HG02642 (cell line): ENCODE measurements around the gene CFAP126.
"Not testable (repeated sequence)": the region's sequence is repeated elsewhere in the genome, so short reads cannot be mapped to it uniquely, and the experiment has no call there.

Source experiments
- ATAC-seq: cut with Tn5 transposase; IDR thresholded peaks from one replicate; pipeline ENCODE4 v1.9.1; 2021; ENCODE audit warnings: mild to moderate bottlenecking; ENCODE audit not compliant: unreplicated experiment, poor library complexity

The CFAP126 gene

DNA sequence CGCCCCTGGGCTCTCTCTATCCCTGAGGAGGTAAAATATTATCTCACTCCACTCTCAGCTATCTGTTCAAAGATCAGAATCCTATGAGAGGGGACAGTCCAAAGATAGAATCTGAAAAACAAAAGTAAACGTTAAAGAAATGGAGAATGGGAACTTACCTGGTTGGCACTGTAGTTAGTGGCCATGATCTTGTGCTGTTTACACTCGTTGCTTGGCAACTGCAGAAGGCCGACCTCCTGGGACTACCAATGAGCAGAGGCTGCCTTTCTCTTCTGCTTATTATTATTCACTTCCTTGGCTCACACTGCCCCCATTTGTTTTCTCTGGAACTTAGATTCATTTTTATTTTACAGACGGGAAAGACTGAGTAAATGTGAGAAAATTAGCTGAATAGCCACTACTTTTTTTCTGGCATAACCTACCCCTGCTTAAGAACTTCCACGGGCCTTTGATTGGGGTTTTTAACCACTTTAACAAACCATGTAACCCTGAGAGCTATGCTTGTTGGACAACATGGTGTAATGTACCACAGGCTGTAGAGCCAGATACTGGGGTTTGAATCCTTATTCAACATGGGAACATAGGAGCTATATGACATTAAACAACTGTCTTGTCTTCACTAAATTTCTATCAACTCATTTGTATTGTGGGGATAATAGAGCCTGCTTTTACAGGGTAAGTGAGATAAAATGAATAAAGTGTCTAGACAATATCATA is at the start of gene CFAP126:
Gene CFAP126 (minus strand): TSS at position 193 of the 717 bp plus-strand sequence. CDS start 8 bp downstream, at position 185.
- peak; percentile 87 for ATAC-seq

GRCh38 chr1:161413050-161413449 is 45.4 kb upstream of the CFAP126 start:
- not testable (repeated sequence) for ATAC-seq

DNA sequence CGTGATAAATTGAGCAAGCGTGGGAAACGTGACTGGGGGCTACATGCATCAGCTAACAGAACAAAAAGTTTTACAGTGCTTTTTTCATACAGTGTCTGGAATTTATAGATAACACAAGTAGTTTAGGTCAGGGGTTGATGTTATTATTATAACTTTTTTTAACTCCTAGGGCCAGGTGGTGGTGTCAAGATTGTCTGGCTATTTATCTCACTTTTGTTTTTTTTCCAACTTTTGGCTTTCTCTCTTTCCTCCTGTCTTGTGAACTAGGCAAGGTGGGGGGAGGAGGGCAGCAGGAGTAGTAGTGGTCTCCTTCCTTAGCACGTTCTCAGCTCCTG is 42.9 kb upstream of the CFAP126 start:
- ATAC-seq, result not testable (repeated sequence)

DNA sequence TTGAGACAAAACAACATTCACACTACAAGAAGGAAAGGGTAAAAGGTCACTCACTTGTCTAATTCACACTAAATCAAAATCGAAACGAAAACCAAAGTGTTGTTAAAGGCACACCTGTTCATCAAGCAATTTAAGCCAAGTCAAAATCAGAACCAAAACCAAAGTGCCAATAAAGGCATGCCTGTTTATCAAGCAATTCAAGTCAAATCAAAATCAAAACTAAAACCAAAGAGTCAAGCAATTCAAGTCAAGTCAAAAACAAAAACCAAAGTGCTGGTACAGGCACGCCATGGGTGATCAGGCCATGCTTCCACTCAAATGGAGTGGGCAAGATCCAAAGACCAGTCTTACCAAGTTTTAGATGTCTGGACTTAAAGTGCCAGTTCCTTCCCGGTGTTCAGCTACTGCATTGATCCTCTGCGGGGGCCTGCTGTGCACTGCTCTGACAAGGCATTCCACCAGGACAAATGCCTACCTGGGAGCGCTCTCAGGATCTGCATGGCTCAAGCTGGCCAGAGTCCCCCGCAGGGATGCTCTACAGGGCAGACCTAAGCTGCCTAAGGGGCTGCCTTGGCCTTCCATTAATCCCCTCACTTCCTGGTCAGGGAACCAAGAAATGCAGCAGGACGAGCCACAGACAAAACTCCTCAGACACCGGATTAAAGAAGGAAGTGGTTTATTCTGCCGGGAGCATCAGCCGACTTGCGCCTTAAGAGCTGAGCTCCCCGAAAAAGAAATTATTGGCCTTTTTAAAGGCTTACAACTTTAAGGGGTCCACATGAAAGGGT is 42.4 kb upstream of the CFAP126 start:
- peak; percentile 45 for ATAC-seq

DNA sequence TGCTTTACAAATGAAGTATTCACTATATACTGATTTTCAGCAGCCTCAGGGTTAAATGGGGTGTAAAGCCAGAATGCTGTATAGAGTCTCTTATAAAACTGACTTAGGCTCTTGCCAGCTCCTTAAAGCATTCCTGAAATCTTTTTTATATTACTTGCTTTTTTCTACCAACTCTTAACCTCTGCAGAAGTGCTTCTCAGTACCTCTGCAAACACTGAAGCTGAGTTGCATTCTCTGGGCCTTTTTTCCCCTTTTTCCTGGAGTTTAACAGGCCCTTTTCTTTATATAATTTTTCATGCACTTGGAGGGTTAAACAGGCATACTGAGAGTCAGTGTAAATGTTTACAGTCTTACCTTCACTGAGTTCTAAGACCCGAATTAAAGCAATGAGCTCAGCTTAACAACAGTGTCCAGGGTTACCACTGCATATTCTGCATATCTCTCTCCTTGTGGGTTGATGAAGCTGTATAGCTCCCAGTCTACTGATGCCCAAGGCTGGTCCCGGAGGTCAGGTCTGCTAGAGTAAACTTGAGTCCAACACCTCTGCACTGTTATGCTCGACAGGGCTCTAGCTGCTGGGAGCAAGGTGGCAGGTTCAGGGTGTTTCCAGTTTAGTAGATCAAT is 40.9 kb upstream of the CFAP126 start:
- no peak for ATAC-seq

DNA sequence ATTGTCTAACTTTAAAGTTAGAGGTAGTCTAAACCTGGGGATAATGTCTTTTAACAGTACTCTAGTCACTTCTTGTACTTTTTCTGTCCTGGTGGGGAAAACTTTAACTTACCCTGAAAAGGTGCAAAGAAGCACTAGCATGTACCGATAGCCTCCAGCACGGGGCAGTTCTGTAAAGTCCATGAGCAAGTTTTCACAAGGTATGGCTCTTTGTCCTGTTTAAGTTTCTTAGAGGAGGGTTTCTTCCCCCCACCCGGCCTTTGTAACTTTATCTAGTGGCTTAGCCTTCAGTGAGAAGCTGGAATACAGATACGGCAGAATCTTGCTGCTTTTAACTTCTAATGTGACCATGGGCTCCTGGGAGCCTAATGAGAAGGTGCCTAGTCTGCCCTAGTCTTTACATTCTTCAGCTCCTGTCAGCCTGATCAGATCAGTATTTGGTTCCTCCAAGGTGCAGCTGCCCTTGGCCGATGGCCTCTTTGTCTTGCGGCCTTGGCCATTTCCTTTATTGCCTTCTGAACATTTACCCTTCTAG is 39.8 kb upstream of the CFAP126 start:
- ATAC-seq, result no peak

DNA sequence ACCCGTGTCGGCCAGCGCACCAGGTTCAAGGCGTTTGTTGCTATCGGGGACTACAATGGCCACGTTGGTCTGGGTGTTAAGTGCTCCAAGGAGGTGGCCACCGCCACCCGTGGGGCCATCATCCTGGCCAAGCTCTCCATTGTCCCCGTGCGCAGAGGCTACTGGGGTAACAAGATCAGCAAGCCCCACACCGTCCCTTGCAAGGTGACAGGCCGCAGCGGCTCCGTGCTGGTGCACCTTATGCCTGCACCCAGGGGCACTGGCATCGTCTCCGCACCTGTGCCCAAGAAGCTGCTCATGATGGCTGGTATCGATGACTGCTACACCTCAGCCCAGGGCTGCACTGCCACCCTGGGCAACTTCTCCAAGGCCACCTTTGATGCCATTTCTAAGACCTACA is 38.9 kb upstream of the CFAP126 start:
- not testable (repeated sequence) for ATAC-seq

DNA sequence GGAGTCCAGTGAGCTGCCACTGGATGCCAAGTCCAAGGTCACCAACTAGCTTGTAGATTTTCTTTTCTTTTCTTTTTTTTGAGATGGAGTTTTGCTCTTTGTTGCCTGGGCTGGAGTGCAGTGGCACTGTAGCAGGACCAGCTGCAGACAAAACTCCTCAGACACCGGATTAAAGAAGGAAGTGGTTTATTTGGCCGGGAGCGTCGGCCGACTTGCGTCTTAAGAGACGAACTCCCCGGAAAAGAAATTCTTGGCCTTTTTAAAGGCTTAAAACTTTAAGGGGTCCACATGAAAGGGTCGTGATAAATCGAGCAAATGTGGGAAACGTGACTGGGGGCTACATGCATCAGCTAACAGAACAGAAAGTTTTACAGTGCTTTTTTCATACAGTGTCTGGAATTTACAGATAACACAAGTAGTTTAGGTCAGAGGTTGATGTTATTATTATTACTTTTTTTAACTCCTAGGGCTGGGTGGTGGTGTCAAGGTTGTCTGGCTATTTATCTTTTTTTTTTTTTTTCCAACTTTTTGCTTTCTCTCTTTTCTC is 36.4 kb upstream of the CFAP126 start:
- no peak for ATAC-seq

GRCh38 chr1:161402446-161402845 is 34.8 kb upstream of the CFAP126 start:
- no peak for ATAC-seq

DNA sequence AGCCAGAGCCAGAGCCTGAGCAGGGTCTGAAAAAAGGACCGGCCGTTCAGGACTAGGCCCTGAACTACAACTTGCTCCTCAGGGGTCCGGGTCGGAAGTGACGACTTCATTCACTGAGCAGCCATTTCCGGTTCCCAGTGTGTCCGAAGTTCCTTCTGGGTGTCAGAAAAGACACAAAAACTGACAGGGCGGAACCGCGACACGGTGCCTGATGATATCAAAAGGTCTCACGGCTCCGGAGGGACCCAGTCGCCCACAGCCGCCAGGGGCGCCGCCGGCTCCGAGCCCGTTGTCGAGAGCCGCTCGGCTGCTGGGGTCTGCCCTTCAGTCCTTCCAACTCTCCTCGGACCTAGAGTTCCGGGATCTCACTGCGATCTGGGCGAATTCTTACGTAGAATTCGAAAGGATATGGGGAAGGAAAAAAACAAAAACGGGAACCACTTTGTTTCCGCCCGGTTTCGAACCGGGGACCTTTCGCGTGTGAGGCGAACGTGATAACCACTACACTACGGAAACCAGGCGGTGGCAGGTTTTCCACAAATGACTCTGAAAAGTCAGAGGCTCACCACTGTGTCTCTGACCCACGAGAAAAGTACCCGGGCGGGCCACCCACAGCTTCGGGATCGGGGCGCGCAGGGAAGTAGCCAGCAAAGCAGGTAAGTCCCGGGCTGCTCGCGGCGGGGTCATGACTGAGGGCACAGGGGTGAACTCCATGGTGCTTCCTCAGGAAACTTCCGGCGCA is 31.8 kb upstream of the CFAP126 start:
- ATAC-seq, result peak; percentile 80

GRCh38 chr1:161398900-161399256 is 31.2 kb upstream of the CFAP126 start:
- ATAC-seq, result no peak

DNA sequence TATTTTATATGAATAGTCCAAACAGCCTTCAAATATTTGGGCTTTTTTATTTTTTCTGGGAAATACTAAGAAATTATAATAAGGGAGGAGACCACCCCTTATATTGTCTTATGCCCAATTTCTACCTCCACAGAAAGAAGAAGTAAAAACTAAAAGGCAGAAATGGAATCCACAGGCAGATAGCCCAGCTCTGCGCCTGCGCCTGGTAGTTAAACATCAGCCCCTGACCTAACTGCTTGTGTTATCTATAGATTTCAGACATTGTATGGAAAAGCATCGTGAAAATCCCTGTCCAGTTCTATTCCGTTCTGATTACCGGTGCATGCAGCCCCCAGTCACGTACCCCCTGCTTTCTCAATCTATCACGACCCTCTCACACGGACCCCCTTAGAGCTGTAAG is 29.4 kb upstream of the CFAP126 start:
- ATAC-seq, result not testable (repeated sequence)

- ATAC-seq, result no peak
Observed at GRCh38 chr1:161393151-161393550, 25.5 kb upstream of the CFAP126 start.

- no peak for ATAC-seq
Observed at GRCh38 chr1:161391611-161392010, 23.9 kb upstream of the CFAP126 start.

DNA sequence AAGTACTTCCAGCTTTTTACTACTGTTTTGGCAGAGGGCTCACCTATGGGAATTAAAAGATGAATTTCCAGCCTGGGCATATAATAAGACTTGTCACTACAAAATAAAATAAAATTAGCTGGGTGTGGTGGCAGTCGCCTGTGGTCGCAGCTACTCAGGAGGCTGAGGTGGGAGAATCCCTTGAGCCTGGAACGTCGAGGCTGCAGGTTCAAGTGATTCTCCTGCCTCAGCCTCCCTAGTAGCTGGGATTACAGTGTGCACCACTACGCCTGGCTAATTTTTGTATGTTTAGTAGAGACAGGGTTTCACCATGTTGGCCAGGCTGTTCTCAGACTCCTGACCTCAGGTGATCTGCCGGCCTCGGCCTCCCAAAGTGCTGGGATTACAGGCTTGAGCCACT is 23.5 kb upstream of the CFAP126 start:
- not testable (repeated sequence) for ATAC-seq

GRCh38 chr1:161390559-161390858 is 22.8 kb upstream of the CFAP126 start:
- ATAC-seq, result no peak

DNA sequence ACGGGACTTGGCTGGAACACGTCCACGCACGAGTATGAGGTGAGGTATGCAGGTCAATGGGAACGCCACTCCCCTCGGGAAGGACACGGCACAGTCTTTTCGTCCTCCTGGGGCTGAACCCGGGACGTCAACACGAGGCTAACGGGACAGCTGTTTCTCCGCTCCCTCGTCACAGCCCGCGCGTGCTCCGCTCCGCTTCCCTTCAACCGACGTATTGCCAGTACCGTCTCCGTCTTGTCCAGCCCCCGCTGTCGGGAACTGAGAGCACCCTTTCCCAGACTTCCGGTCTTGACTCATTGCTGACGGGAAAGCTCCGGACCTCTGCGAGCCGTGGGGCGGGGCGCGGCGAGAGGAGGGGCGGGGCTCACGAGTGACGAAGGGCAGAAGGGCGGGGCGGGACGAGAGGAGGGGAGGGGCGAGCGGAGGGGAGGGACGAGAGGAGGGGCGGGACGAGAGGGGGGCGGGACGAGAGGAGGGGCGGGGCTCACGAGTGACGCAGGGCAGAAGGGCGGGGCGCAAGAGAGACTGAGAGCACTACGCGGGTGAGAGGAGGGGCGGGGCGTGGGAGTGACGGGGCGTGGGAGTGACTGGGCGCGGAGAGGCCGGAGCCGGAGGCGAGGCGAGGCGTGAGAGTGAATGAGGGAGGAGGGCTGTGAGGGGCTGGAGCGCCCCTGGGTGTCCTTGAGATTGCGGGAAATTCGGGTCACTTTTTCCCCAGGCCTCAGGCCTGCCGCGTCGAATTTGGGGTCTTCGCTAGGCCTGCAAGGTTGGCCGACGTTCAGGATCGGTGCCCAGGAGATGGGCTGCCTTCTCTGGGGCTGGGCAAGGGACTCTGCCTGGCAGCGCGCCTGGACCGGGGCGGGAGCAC is 22.2 kb upstream of the CFAP126 start:
- ATAC-seq, result peak; percentile 81

DNA sequence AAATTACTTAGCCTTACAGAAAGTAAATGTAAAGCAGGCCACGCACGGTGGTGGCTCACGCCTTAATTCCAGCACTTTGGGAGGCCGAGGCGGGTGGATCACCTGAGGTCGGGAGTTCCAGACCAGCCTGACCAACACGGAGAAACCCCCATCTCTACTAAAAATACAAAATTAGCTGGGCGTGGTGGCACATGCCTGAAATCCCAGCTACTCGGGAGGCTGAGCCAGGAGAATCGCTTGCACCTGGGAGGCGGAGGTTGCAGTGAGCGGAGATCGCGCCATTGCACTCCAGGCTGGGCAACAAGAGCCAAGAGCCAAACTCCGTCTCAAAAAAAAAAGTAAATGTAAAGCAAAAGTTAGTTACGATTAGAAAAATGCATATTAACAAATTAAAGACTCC is 21.5 kb upstream of the CFAP126 start:
- ATAC-seq, result not testable (repeated sequence)

GRCh38 chr1:161388639-161389038 is 21.0 kb upstream of the CFAP126 start:
- ATAC-seq, result no peak
